ENCODE results near the gene KCMF1.

The KCMF1 gene

GRCh38 chr2:84956334-84957297 is 14.3 kb upstream of the KCMF1 start:
- no peak for DNase-seq (ENCODE audit: low read depth)

DNA sequence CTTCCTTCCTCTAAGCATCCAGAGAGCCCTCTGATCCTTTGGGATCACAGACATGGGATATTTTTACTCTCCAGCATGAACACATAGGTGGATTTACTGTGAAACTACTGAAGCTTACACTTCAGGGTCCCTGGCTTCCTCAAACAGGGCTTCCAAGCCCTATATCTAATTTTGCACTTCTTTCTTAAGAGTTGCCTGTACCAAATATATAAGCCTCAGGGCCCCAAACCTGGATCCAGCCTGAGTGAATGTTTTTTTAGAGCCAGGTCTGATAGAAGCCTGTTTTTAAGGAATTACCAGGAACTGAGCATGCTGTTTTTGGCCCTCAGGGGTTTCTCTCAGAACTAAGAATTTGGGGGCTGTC is 13.2 kb upstream of the KCMF1 start:
- DNase-seq (ENCODE audit: low read depth), result no peak

GRCh38 chr2:84958135-84959059 is 12.6 kb upstream of the KCMF1 start:
- DNase-seq (ENCODE audit: low read depth), result no peak

- no peak for DNase-seq (ENCODE audit: low read depth)
These were observed 11.8 kb upstream of the KCMF1 start for GRCh38 chr2:84959095-84959565.

GRCh38 chr2:84959566-84960506 is 11.1 kb upstream of the KCMF1 start:
- DNase-seq (ENCODE audit: low read depth), result no peak

DNA sequence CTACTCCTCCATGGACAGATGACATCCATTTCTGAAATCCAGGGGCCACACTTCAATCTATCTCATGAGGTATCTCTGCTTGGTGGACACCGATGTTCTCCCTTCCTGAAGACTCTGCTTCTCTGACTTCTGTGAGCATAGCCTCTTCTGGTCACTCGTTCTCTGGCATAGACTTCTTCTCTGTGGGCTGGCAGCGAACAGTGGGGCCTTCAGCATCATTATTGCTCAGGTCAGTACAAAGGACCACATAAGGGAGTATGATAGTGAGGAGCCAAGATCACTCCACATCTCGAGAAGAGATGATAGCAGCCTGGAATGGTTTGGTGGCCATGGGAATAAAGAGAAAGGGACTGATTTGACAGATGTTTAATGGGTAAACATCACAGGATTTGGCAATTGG is 8.0 kb upstream of the KCMF1 start:
- no peak for DNase-seq (ENCODE audit: low read depth)

GRCh38 chr2:84963323-84963691 is 7.7 kb upstream of the KCMF1 start:
- no peak for DNase-seq (ENCODE audit: low read depth)

DNA sequence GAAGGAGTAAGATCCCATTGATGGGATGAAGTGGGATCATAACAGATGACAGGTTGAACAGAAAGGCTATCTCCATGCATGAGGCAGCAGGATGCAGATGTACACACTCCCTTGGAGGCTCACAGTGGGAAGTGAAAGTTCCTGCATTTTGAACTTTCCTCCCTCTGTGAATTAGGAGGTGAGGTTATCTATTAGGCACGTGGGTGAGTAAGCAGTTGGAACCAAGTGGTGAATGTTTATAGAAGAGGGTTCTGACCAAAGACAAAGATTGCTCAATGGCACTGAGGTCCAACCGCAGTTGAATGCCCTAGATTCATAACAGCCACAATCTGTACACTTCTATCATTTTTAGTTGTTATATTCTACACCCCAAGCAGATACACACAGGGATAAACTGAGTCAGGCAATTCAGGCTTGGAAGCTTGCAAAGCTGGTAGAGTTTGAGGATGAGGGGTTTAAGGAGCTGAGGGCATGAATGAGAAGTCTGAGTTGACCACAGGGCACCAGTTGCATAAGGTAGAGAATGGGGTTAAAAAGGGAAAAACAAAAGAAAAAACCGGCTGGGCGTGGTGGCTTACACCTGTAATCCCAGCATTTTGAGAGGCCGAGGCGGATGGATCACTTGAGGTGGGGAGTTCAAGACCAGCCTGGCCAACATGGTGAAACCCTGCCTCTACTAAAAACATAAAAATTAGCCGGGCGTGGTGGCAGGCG is 7.1 kb upstream of the KCMF1 start:
- DNase-seq (ENCODE audit: low read depth), result no peak

GRCh38 chr2:84964406-84965191 is 6.4 kb upstream of the KCMF1 start:
- DNase-seq (ENCODE audit: low read depth), result no peak

DNA sequence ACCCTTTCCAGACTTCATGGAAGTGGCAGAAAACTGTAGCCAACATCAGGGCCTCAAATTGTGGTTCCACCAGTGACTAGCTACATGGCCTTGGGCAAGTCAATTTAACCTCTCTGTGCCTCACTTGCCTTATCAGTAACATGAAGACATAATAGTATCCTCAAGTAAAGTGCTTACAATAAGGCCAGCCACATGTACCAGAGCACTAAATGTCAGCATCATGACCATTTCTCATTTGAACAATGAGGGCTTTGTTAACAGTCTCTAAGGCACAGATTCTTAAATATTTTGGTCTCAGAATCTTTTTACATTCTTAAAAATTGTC is 5.8 kb upstream of the KCMF1 start:
- no peak for DNase-seq (ENCODE audit: low read depth)

- DNase-seq (ENCODE audit: low read depth), result no peak
These were observed 5.1 kb upstream of the KCMF1 start for GRCh38 chr2:84965827-84966226.

GRCh38 chr2:84966731-84967130 is 4.2 kb upstream of the KCMF1 start:
- no peak for DNase-seq (ENCODE audit: low read depth)

DNA sequence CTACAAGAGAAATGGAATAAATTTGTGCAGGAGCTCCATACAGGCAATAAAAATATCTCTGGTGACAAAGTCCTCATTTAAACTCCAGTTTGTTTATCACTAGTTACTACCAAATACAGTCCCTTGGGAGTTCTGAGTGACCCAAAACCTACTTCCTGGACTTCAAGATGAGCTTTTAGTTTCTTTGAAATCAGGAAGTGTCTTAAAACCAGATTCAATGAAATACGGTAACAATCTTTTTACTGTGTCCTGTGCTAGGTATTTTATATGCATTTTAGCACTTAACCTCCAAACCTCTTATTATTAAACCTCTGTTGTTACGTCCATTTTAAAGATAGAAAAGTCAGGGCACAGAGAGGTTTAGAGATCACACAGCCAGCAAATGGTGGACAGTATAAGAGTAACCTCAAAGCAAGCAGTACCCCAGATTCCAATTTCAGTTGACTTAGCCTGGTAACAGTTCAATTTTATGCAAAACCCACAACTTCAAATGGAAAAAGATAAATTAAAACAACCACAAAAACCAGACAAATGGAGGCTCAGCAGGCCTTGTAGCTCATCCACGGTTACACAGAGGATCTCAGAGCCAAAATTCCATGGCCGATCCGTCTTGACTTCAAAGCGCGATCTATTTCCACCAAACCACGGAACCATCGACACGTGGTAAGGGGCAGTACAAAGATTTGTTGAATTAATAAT is 1.3 kb upstream of the KCMF1 start:
- DNase-seq (ENCODE audit: low read depth), result no peak

- DNase-seq (ENCODE audit: low read depth), result peak; percentile 48
These were observed 622 bp upstream of the KCMF1 start for GRCh38 chr2:84970210-84970867.

DNA sequence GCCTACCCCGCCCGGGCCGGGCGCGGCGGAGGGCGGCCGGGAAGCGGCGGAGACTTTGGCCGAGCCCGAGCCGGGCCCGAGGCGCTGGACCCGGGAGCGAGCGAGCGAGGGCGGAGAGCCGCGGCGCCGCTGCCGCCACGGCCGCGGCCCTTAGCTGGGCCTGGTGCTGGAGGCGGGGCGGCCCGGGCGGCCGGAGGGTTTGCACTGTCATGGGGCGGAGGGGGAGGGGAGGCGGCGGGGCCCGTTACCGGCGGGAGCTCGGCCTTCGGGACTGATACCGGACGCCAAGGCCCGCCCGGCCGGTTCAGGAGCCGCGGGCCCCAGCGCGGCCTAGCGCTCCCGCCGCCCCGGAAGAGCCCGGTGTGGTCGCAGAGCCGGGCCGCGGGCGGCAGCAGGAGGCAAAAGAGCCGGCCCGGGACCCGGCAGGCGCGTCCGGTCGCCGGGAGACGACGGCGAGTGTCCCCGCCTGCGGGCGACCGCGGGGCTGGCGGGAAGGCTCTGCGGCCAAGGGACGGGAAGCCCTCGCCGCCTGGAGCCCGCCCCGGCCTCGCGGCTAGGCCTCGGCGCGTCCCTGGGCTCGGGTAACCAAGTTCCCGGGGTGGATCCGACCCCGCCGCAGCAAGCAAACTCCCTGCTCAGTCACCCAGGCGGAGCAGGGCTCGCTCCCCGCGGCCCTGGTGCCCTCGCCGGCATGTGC is 697 bp downstream of the KCMF1 start:
- peak; percentile 52 for DNase-seq (ENCODE audit: low read depth)

DNA sequence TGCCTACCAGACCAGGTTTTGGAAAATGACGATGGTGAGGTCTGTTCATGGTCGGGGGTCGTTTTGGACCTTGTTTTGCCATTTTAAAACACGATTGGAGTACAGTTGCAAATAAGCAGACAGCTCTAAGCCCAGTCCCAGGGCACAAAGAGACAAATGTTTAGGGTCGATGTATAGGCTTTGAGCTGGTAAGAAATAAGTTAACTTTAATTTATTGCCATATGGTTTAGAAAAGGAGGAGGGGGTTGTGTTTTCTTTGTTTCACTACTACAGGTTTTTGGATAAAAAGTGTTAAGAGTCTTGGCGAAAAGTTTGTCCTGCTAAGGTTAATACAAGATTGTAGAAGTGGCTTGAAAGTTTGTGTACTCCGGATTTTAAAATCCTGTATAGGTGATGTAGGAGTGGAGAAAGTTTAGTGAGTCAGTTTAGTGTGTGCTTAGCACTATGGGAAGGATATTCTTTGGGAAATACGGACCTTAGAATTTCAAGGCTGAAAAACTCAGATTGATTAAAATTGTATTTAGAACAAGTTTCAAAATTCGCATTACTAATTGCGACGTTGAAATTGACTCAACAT is 1.3 kb downstream of the KCMF1 start:
- DNase-seq (ENCODE audit: low read depth), result no peak

DNA sequence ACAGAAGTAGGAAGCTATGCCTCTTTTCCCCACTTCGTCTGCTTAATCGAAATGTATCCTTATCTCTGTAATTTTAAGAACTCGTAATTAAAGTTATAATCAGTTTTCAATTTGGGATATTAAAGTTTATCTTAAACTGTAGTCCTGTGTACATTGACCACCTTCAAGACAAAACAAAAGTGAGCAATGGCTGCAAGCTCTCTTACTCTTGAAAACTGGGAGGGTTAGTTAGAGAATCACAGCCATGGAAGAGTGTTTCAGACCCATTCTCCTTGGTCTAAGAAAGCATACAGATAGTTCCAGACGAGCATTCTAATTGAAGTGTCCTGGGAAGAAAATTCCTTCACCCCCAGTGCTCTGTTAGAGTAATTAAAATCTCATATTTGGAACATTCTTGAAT is 2.0 kb downstream of the KCMF1 start:
- no peak for DNase-seq (ENCODE audit: low read depth)

DNA sequence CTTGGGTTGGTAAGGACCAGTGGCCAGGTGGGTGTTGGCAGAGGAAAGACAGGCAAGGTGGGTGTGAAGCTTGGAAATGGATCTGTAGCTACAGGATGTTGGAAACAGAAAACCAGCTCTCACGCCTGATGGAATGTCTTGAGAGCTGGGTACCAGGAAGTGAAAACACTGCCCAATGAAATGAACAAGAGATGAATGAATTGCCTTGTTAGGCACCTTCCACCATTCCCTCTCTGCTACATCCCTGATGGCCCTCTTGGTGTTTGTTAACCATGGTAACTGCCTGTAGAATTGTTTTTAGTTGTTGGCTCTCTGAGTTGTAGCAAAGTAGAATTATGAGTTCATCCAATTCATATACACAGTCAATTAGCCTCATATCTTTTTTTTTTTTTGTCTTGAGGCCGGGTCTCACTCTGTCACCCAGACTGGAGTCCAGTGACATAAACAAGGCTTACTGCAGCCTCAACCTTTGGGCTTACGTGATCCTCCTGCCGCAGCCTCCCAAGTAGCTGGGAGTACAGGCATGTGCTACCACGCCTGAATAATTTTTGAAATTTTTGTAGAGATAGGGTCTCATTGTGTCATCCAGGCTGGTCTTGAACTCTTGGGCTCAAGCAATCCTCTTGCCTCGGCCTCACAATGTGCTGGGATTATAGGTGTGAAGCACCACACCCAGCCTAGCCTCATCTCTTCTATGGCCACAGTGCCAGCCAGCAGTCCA is 9.5 kb downstream of the KCMF1 start:
- DNase-seq (ENCODE audit: low read depth), result no peak
